ENCODE results near the gene COQ8A. TPM values are rescaled to one million over a fixed set of nuclear protein-coding genes. Genes with fewer than 3 reads are reported as not detected.

COQ8A gene
- total RNA-seq, 1 experiment from 2014 or later: 39.4 TPM

GRCh38 chr1:226975259-226976250 is 35.5 kb downstream of the COQ8A start:
- no peak for TF ChIP-seq IRF2 (CRISPR knock-in tag; IDR thresholded peaks at IDR 0.05; ENCODE audit: borderline replicate concordance, low read depth)
- no peak for TF ChIP-seq CREB1 (CRISPR knock-in tag; IDR thresholded peaks at IDR 0.05)
- no peak for TF ChIP-seq AFF4 (CRISPR knock-in tag; IDR thresholded peaks at IDR 0.05; ENCODE audit: borderline replicate concordance)
- TF ChIP-seq JAZF1 (CRISPR knock-in tag; IDR thresholded peaks at IDR 0.05): no peak
- TF ChIP-seq ZNF121 (CRISPR knock-in tag; IDR thresholded peaks at IDR 0.05): no peak
- no peak for TF ChIP-seq NR3C1 (CRISPR knock-in tag; conservative IDR thresholded peaks at IDR 0.05; ENCODE audit: low read depth)
- TF ChIP-seq ZMAT4 (CRISPR knock-in tag; IDR thresholded peaks at IDR 0.05): no peak
- no peak for TF ChIP-seq ZNF232 (CRISPR knock-in tag; IDR thresholded peaks at IDR 0.05)
- no peak for TF ChIP-seq SP1 (CRISPR knock-in tag; conservative IDR thresholded peaks at IDR 0.05)
- no peak for TF ChIP-seq FOXP4 (CRISPR knock-in tag; IDR thresholded peaks at IDR 0.05)
- TF ChIP-seq PRDM15 (CRISPR knock-in tag; IDR thresholded peaks at IDR 0.05): no peak
- TF ChIP-seq NR1H2 (CRISPR knock-in tag; IDR thresholded peaks at IDR 0.05): no peak
- no peak for TF ChIP-seq SOX15 (CRISPR knock-in tag; IDR thresholded peaks at IDR 0.05)
- TF ChIP-seq, protein P1, sequence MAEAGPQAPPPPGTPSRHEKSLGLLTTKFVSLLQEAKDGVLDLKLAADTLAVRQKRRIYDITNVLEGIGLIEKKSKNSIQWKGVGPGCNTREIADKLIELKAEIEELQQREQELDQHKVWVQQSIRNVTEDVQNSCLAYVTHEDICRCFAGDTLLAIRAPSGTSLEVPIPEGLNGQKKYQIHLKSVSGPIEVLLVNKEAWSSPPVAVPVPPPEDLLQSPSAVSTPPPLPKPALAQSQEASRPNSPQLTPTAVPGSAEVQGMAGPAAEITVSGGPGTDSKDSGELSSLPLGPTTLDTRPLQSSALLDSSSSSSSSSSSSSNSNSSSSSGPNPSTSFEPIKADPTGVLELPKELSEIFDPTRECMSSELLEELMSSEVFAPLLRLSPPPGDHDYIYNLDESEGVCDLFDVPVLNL (CRISPR knock-in tag; IDR thresholded peaks at IDR 0.05; ENCODE audit: borderline replicate concordance, low read depth): no peak
- TF ChIP-seq ZNF281 (CRISPR knock-in tag; IDR thresholded peaks at IDR 0.05): no peak
- no peak for TF ChIP-seq PRRX2 (CRISPR knock-in tag; IDR thresholded peaks at IDR 0.05)
- TF ChIP-seq, protein P2, sequence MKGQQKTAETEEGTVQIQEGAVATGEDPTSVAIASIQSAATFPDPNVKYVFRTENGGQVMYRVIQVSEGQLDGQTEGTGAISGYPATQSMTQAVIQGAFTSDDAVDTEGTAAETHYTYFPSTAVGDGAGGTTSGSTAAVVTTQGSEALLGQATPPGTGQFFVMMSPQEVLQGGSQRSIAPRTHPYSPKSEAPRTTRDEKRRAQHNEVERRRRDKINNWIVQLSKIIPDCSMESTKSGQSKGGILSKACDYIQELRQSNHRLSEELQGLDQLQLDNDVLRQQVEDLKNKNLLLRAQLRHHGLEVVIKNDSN (CRISPR knock-in tag; IDR thresholded peaks at IDR 0.05): no peak
- TF ChIP-seq TEAD4 (CRISPR knock-in tag; IDR thresholded peaks at IDR 0.05): no peak
- TF ChIP-seq, protein P3, sequence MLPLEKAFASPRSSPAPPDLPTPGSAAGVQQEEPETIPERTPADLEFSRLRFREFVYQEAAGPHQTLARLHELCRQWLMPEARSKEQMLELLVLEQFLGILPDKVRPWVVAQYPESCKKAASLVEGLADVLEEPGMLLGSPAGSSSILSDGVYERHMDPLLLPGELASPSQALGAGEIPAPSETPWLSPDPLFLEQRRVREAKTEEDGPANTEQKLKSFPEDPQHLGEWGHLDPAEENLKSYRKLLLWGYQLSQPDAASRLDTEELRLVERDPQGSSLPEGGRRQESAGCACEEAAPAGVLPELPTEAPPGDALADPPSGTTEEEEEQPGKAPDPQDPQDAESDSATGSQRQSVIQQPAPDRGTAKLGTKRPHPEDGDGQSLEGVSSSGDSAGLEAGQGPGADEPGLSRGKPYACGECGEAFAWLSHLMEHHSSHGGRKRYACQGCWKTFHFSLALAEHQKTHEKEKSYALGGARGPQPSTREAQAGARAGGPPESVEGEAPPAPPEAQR (CRISPR knock-in tag; IDR thresholded peaks at IDR 0.05): no peak
- TF ChIP-seq RORB (CRISPR knock-in tag; IDR thresholded peaks at IDR 0.05): no peak
- DNase-seq (ENCODE audit: low spot score) (no peak), ATAC-seq (no peak)
- H3K36me3 Mint-ChIP-seq: peaks cover 10% of the 10 kb centered on the region
- CTCF ChIA-PET: interaction anchor here (1.1 to 1.3 kb wide), 3 partner anchors 64 to 472 kb away, joined by 3 to 5 read pairs (median 5); no protein-coding TSS in a partner anchor
- H3K27me3 Mint-ChIP-seq (ENCODE audit: low read depth): no peaks in the 10 kb centered on the region; the same call in 1 of the 2 replicates
- H3K4me1 Mint-ChIP-seq: 0 out of 2 replicates have a peak, but pooled peaks cover 3% of the 10 kb centered on the region
- POLR2A ChIA-PET: no interaction called here
- H3K27ac Mint-ChIP-seq: no peak overlapping the region
- peaks cover 8% of the 10 kb centered on the region for H3K9me3 Mint-ChIP-seq
- H3K4me3 Mint-ChIP-seq: no peak overlapping the region

Measured in WTC11 (cell line).